ENCODE measurements around the gene GID4.

DNA sequence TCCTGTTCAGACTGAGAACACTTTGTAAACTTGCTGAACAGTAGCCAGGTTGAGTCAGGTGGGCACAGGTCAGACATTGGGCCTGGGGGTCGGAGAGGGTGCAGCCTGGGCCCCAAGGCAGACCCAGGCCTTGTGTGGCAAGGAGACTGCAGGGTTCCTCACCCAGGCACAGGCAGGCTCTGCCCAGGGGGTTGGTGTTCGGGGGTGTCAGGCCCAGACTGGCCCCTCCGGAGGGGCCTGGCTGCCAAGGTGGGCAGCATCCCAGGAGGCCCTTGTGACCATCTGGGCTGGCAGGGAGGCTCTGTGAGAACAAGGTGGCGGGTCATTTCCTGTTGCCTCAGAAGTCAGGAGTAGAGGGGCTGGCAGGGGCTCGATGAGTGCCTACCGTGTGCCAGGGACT lies 68.8 kb downstream of the GID4 start:
- TF ChIP-seq, protein P1, sequence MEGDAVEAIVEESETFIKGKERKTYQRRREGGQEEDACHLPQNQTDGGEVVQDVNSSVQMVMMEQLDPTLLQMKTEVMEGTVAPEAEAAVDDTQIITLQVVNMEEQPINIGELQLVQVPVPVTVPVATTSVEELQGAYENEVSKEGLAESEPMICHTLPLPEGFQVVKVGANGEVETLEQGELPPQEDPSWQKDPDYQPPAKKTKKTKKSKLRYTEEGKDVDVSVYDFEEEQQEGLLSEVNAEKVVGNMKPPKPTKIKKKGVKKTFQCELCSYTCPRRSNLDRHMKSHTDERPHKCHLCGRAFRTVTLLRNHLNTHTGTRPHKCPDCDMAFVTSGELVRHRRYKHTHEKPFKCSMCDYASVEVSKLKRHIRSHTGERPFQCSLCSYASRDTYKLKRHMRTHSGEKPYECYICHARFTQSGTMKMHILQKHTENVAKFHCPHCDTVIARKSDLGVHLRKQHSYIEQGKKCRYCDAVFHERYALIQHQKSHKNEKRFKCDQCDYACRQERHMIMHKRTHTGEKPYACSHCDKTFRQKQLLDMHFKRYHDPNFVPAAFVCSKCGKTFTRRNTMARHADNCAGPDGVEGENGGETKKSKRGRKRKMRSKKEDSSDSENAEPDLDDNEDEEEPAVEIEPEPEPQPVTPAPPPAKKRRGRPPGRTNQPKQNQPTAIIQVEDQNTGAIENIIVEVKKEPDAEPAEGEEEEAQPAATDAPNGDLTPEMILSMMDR (conservative IDR thresholded peaks at IDR 0.05 in 1 of 2, IDR thresholded peaks at IDR 0.05 in 1 of 2; ENCODE audit: low read depth in 1 of 2, low read length in 2 of 2), result no peak
- no peak for TF ChIP-seq EZH2 (IDR thresholded peaks at IDR 0.05; ENCODE audit: low read length, missing control alignments)

Measured in fibroblast of lung (primary cell).